Neural crest cell (in vitro differentiated cells): ENCODE measurements around the gene ABLIM2. TPM values are rescaled to one million over a fixed set of nuclear protein-coding genes. Genes with fewer than 3 reads are reported as not detected.

Source experiments
- DNase-seq: peaks from one replicate; pipeline ENCODE4 v3.0.0; 2021; ENCODE audit warnings: low read depth, mixed read lengths, low spot score
- H3K27ac Mint-ChIP-seq: one replicate; pipeline ENCODE4 v1.8.0; 2021; ENCODE audit warnings: mild to moderate bottlenecking, mixed read lengths; ENCODE audit not compliant: unreplicated experiment
- H3K27me3 Mint-ChIP-seq: 2 replicates; pipeline ENCODE4 v1.8.0; 2021; ENCODE audit warnings: low read depth, mild to moderate bottlenecking, mixed read lengths
- H3K36me3 Mint-ChIP-seq: 2 replicates; pipeline ENCODE4 v1.8.0; 2021; ENCODE audit warnings: low read depth, mild to moderate bottlenecking, mixed read lengths
- H3K4me1 Mint-ChIP-seq: 2 replicates; pipeline ENCODE4 v1.8.0; 2021; ENCODE audit warnings: mixed read lengths
- H3K4me3 Mint-ChIP-seq: one replicate; pipeline ENCODE4 v1.8.0; 2021; ENCODE audit warnings: mild to moderate bottlenecking, mixed read lengths
- H3K9me3 Mint-ChIP-seq: 2 replicates; pipeline ENCODE4 v1.8.0; 2021; ENCODE audit warnings: mixed read lengths
- total RNA-seq: library from RNA; stranded (reverse); gene quantifications from 2 replicates; pipeline ENCODE4 v1.2.1, GENCODE V29; 2021
- TF ChIP-seq, protein P1 (sequence below): fragments of 200-600 bp; sonication (generic); conservative IDR thresholded peaks from 2 replicates; pipeline ENCODE4 v1.5.0; 2021; ENCODE audit warnings: antibody characterized with exemption, mild to moderate bottlenecking

ABLIM2 gene
- total RNA-seq, 1 donor from 2014 or later: 3.8 TPM

DNA sequence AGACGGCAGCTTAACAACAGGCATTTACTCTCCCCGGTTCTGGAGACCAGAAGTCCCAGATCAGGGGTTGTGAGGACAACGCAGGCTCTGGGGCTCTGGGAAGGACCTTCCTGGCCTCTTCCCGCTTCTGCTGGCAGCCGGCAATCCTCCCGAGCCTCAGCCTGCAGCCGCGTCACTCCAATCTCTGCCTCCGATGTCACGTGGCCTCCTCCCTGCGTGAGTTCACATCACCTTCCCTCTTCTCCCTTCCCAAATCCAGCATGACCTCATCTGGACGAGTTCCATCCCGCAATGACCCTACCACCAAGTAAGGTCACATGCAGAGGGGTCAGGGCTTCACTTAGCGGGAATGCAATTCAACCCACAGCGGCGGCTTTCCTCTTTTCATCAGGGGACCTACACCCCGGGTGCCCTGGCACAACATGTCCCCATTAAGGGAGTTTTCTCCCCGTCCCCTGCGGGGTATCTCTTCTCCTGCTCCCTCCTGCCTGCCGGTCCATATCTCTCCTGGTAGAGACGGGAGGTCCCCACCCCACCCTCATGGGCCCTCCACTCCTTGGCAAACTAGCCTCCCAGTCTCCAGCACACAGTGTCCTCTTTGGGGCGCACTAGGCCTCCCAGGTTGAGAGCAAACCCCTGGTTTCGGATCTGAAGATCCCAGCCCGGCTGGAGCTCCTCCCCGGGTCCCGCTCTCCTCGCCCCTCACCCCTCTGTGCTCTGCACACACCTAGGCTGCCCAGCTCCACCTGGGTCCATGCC, 25.5 kb downstream of the ABLIM2 start:
- Mint-ChIP-seq H3K9me3 (peaks cover 3% of the 10 kb centered on the region), H3K4me3 (no peak overlapping the region), H3K36me3 (no peaks in the 10 kb centered on the region), H3K4me1 (peaks cover 19% of the 10 kb centered on the region), H3K27me3 (no peaks in the 10 kb centered on the region), H3K27ac (no peak overlapping the region)
- TF ChIP-seq, protein P1, sequence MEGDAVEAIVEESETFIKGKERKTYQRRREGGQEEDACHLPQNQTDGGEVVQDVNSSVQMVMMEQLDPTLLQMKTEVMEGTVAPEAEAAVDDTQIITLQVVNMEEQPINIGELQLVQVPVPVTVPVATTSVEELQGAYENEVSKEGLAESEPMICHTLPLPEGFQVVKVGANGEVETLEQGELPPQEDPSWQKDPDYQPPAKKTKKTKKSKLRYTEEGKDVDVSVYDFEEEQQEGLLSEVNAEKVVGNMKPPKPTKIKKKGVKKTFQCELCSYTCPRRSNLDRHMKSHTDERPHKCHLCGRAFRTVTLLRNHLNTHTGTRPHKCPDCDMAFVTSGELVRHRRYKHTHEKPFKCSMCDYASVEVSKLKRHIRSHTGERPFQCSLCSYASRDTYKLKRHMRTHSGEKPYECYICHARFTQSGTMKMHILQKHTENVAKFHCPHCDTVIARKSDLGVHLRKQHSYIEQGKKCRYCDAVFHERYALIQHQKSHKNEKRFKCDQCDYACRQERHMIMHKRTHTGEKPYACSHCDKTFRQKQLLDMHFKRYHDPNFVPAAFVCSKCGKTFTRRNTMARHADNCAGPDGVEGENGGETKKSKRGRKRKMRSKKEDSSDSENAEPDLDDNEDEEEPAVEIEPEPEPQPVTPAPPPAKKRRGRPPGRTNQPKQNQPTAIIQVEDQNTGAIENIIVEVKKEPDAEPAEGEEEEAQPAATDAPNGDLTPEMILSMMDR: no peak
- no peak for DNase-seq

DNA sequence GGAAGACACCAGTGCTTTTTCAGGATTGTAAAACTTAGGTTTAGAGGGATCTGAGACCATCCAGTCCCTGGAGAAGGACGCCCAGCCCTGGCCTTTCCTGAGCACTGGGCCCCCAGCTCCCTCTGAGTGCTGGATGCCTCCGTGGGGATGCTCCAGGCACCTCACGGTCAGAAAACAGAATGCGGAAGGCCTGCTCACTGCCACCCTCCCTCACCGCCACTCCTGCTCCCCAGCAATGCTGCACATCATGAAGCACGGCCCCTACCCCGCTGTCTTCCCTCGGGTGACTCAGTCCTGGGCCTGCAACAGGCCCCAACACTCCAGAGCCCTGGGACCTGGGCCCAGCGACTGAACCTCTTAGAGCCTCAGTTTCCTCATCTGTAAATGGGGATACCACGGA, 26.2 kb downstream of the ABLIM2 start:
- TF ChIP-seq, protein P1: no peak
- DNase-seq: no peak
- H3K27me3 Mint-ChIP-seq: no peaks in the 10 kb centered on the region
- H3K36me3 Mint-ChIP-seq: no peaks in the 10 kb centered on the region
- no peak overlapping the region for H3K4me3 Mint-ChIP-seq
- H3K9me3 Mint-ChIP-seq: no peaks in the 10 kb centered on the region
- H3K27ac Mint-ChIP-seq: no peak overlapping the region
- peaks cover 22% of the 10 kb centered on the region for H3K4me1 Mint-ChIP-seq

DNA sequence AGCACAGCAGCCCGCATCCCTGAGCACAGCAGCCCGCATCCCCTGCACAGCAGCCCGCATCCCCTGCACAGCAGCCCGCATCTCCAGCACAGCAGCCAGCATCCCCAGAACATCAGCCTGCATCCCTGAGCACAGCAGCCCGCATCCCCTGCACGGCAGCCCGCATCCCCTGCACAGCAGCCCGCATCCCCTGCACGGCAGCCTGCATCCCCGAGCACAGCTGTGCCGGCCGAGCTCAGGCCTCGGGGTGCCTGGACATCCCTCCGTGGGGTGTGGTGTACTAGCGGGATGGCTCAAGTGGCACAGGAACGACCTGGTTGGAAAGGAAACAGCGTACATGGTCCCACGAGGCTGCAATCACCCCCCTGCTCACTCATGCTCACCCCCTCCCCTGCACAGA, 26.8 kb downstream of the ABLIM2 start:
- no peaks in the 10 kb centered on the region for H3K36me3 Mint-ChIP-seq
- H3K27ac Mint-ChIP-seq: no peak overlapping the region
- H3K27me3 Mint-ChIP-seq: no peaks in the 10 kb centered on the region
- no peak overlapping the region for H3K4me3 Mint-ChIP-seq
- H3K9me3 Mint-ChIP-seq: no peaks in the 10 kb centered on the region
- TF ChIP-seq, protein P1: no peak
- DNase-seq: no peak
- peaks cover 22% of the 10 kb centered on the region for H3K4me1 Mint-ChIP-seq

DNA sequence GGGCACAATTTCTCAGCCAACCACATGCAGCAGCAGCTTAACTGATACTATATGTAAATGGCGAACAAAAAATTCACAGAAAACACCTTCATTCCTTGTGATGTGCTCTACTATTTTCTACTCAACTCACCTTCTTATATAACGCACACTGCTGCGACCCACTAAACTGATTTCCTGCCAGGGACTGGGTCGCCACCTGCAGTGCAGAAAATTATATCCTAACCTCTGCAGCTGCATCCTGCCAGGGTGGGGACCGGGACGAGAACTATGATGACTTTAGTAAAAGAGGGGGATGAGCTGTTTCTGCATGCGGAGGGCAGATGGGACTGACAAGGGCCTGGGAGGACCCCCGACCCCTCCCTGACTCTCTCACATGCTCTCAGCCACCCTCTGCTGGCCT, 27.4 kb downstream of the ABLIM2 start:
- Mint-ChIP-seq H3K36me3 (no peaks in the 10 kb centered on the region), H3K27me3 (no peaks in the 10 kb centered on the region), H3K27ac (no peak overlapping the region), H3K4me1 (peaks cover 22% of the 10 kb centered on the region), H3K4me3 (no peak overlapping the region), H3K9me3 (no peaks in the 10 kb centered on the region)
- TF ChIP-seq, protein P1: no peak
- DNase-seq: no peak

DNA sequence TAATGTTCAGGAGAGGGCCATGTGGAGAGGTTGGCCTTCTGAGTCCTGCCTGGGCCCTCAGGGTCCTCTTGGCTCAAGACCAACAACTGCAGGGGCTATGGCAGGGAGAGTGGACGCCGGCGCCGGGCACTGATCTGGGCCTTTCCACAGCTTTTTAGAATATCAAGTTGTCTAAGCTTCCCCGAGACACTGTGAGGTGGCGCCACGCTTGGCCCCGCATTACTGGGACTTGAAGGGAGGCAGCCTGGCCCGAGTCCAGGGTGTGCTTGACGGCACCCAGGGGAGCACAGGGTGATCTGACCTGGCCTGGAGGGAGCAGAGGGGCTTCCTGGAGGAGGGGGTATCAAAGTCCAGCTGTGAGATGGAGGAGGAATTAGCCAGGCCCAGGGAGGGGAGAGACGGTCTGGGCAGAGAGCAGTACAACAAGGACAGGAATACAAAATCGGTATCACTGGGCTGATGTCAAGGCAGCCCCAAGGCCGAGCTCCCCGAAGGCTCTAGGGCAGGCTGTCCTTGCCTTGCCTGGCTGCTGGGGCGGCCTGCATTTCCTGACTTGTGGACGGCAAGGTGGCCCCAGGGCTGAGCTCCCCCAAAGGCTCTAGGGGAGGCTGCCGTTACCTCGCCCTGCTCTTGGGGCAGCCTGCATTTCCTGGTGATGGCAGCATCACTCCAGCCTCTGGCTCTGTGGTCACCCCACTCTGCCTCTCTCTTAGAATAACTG, 28.1 kb downstream of the ABLIM2 start:
- H3K27ac Mint-ChIP-seq: peak overlapping the region; percentile 67
- TF ChIP-seq, protein P1: no peak
- no peaks in the 10 kb centered on the region for H3K27me3 Mint-ChIP-seq
- H3K4me3 Mint-ChIP-seq: no peak overlapping the region
- DNase-seq: no peak
- no peaks in the 10 kb centered on the region for H3K36me3 Mint-ChIP-seq
- no peaks in the 10 kb centered on the region for H3K9me3 Mint-ChIP-seq
- H3K4me1 Mint-ChIP-seq: peaks cover 22% of the 10 kb centered on the region
